ENCODE measurements around the gene NCOA6.
"Not testable (repeated sequence)": the region's sequence is repeated elsewhere in the genome, so short reads cannot be mapped to it uniquely, and the experiment has no call there.

NCOA6 gene

GRCh38 chr20:34807944-34808465 lies 17.4 kb downstream of the NCOA6 start:
- not testable (repeated sequence) for H3K27ac Mint-ChIP-seq; ATAC-seq; H3K4me3 Mint-ChIP-seq; H3K9me3 Mint-ChIP-seq; DNase-seq (ENCODE audit: low spot score in 2 of 2)
- Mint-ChIP-seq H3K4me1 (peaks cover 22% of the 10 kb centered on the region), H3K36me3 (peaks cover 21% of the 10 kb centered on the region)

- peak overlapping the region; percentile 67 for H3K27ac Mint-ChIP-seq
Observed at GRCh38 chr20:34806255-34806654, 19.2 kb downstream of the NCOA6 start.

DNA sequence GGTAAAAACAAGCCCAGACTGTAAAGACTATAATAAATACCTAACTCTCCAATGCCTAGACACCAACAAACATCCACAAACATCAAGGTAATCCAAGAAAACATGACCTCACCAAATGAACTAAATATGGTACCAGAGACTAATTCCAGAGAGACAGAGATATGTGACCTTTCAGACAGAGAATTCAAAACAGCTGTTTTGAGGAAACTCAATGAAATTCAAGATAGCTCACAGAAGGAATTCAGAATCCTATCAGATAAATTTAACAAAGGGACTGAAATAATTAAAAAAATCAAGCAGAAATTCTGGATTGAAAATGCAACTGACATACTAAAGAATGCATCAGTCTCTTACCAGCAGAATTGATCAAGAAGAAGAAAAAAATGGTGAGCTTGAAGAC lies 26.6 kb downstream of the NCOA6 start:
- ATAC-seq: no peak
- no peak for DNase-seq (ENCODE audit: low spot score in 2 of 2)
- Mint-ChIP-seq H3K27ac (peak overlapping the region; percentile 15), H3K9me3 (no peaks in the 10 kb centered on the region), H3K4me3 (no peak overlapping the region), H3K36me3 (peaks cover 20% of the 10 kb centered on the region), H3K4me1 (peaks cover 60% of the 10 kb centered on the region)

More at GRCh38 chr20:34806255-34806654, 19.2 kb downstream of the NCOA6 start:
- DNase-seq (ENCODE audit: low spot score in 2 of 2) (no peak), ATAC-seq (no peak)
- Mint-ChIP-seq H3K9me3 (no peaks in the 10 kb centered on the region), H3K4me3 (no peak overlapping the region), H3K4me1 (peaks cover 32% of the 10 kb centered on the region), H3K36me3 (peaks cover 32% of the 10 kb centered on the region)

DNA sequence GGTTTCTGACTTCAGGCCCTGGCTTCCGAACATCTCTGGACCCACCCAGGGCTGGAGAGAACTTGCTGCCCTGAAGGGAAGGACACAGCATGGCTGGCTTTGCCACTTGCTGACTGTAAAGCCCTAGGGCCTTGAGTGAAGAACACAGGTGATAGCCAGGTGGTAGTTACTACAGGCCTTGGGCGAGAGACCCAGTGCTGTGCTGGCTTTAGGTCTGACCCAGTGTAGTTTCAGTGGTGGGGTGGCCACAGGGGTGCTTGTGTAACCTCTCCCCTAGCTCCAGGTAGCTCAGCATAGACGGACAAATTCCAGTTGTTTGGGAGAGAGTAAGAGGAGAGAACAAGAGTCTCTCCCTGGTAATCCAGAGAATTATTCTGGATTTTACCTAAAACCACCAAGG lies 27.1 kb downstream of the NCOA6 start:
- DNase-seq (ENCODE audit: low spot score in 2 of 2) (no peak), ATAC-seq (no peak)
- H3K4me3 Mint-ChIP-seq: no peak overlapping the region
- H3K36me3 Mint-ChIP-seq: peaks cover 14% of the 10 kb centered on the region
- peak overlapping the region; percentile 15 for H3K27ac Mint-ChIP-seq
- peaks cover 60% of the 10 kb centered on the region for H3K4me1 Mint-ChIP-seq
- no peaks in the 10 kb centered on the region for H3K9me3 Mint-ChIP-seq

- Mint-ChIP-seq H3K27ac (no peak overlapping the region), H3K4me3 (no peak overlapping the region), H3K36me3 (peaks cover 15% of the 10 kb centered on the region), H3K4me1 (peaks cover 60% of the 10 kb centered on the region), H3K9me3 (no peaks in the 10 kb centered on the region)
- ATAC-seq: no peak
- DNase-seq (ENCODE audit: low spot score in 2 of 2): no peak
Observed at GRCh38 chr20:34797012-34797995, 28.1 kb downstream of the NCOA6 start.

DNA sequence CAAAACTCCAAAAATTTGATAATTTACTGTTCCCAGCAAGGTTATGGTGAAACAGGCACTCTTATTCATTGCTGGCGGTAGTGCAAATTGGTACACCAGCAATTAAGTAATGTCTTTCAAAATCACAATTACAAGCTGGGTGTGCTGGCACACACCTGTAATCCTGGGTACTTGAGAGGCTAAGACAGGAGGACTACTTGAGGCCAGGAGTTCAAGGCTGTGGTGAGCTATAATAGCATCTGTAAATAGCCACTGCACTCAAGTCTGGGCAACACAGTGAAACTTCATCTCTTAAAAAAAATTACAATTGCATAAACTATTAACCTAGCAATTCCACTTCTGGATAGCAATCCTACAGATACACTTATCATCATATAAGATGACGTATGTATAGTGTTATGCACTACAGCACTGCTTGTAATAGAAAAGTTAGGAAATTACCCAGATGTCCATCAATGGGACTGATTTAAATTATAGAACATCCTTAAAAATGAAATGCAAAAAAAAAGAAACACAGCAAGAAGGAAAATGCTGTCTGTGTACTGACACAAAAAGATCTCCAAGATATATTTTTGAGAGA lies 31.4 kb downstream of the NCOA6 start:
- Mint-ChIP-seq H3K4me1 (peaks cover 35% of the 10 kb centered on the region), H3K9me3 (no peaks in the 10 kb centered on the region), H3K36me3 (peaks cover 33% of the 10 kb centered on the region), H3K4me3 (no peak overlapping the region), H3K27ac (no peak overlapping the region)
- DNase-seq (ENCODE audit: low spot score in 2 of 2) (no peak), ATAC-seq (no peak)

GRCh38 chr20:34792687-34793363 lies 32.6 kb downstream of the NCOA6 start:
- Mint-ChIP-seq H3K27ac (no peak overlapping the region), H3K9me3 (no peaks in the 10 kb centered on the region), H3K4me1 (peaks cover 23% of the 10 kb centered on the region), H3K4me3 (no peak overlapping the region), H3K36me3 (peaks cover 42% of the 10 kb centered on the region)
- ATAC-seq (no peak), DNase-seq (ENCODE audit: low spot score in 2 of 2) (no peak)

- peaks cover 17% of the 10 kb centered on the region for H3K4me1 Mint-ChIP-seq
Observed at GRCh38 chr20:34791289-34792020, 34.0 kb downstream of the NCOA6 start.

GRCh38 chr20:34781220-34781619 lies 44.2 kb downstream of the NCOA6 start:
- ATAC-seq (no peak), DNase-seq (ENCODE audit: low spot score in 2 of 2) (no peak)
- peaks cover 55% of the 10 kb centered on the region for H3K36me3 Mint-ChIP-seq
- H3K4me1 Mint-ChIP-seq: peaks cover 2% of the 10 kb centered on the region
- H3K9me3 Mint-ChIP-seq: no peaks in the 10 kb centered on the region
- H3K4me3 Mint-ChIP-seq: no peak overlapping the region
- H3K27ac Mint-ChIP-seq: no peak overlapping the region

More at GRCh38 chr20:34791289-34792020, 34.0 kb downstream of the NCOA6 start:
- Mint-ChIP-seq H3K4me3 (no peak overlapping the region), H3K27ac (no peak overlapping the region), H3K9me3 (no peaks in the 10 kb centered on the region), H3K36me3 (peaks cover 56% of the 10 kb centered on the region)
- ATAC-seq (no peak), DNase-seq (ENCODE audit: low spot score in 2 of 2) (no peak)

GRCh38 chr20:34780291-34780690 lies 45.2 kb downstream of the NCOA6 start:
- DNase-seq (ENCODE audit: low spot score in 2 of 2); H3K4me1 Mint-ChIP-seq; H3K27ac Mint-ChIP-seq; H3K4me3 Mint-ChIP-seq; H3K9me3 Mint-ChIP-seq; ATAC-seq: not testable (repeated sequence)
- H3K36me3 Mint-ChIP-seq: peaks cover 62% of the 10 kb centered on the region

GRCh38 chr20:34776177-34776576 lies 49.3 kb downstream of the NCOA6 start:
- H3K4me3 Mint-ChIP-seq: no peak overlapping the region
- H3K27ac Mint-ChIP-seq: peak overlapping the region; percentile 17
- H3K4me1 Mint-ChIP-seq: no peaks in the 10 kb centered on the region
- H3K9me3 Mint-ChIP-seq: no peaks in the 10 kb centered on the region
- no peak for ATAC-seq
- peaks cover 69% of the 10 kb centered on the region for H3K36me3 Mint-ChIP-seq
- no peak for DNase-seq (ENCODE audit: low spot score in 2 of 2)

DNA sequence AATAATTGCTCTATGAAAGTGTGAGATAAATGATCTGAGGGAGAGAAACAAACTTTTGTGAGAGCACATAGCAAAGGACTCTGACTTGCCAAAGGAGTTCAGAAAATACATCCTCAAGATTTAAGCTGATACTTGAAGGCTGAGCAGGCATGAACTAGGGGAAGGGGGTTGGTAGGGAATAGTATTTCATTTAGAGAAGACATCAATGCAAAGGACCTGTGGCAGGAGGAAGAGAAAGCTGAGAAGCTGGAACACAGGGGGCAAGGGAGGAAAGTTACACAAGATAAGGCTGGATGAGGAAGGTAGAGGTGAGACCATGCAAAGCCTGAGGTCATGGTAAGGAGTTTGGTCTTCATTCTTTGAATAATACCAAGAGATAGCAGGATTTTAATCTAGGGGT lies 50.6 kb downstream of the NCOA6 start:
- peak overlapping the region; percentile 35 for H3K27ac Mint-ChIP-seq
- no peak for ATAC-seq
- no peaks in the 10 kb centered on the region for H3K4me1 Mint-ChIP-seq
- H3K4me3 Mint-ChIP-seq: no peak overlapping the region
- peaks cover 63% of the 10 kb centered on the region for H3K36me3 Mint-ChIP-seq
- DNase-seq (ENCODE audit: low spot score in 2 of 2): no peak
- no peaks in the 10 kb centered on the region for H3K9me3 Mint-ChIP-seq

DNA sequence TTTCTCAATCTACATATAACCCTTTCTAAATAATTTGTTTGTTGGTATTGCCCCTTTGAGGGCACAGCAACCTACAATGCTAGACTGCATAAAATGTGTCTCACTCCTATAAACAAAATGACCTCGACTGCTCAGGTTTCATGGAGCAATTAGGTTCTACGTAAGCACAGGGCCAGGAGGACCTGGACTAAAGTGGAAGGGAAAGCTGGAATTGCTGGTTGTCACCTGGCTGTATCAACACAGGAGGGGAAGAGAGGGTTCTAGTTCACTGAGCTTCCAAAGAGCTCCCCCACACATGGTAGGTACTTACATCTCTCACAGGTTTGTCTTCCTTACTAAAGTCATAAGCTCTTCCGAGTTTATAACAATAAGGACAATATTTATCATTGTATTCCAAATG lies 51.0 kb downstream of the NCOA6 start:
- H3K4me3 Mint-ChIP-seq: no peak overlapping the region
- H3K36me3 Mint-ChIP-seq: peaks cover 63% of the 10 kb centered on the region
- ATAC-seq (no peak), DNase-seq (ENCODE audit: low spot score in 2 of 2) (no peak)
- H3K9me3 Mint-ChIP-seq: no peaks in the 10 kb centered on the region
- H3K4me1 Mint-ChIP-seq: no peaks in the 10 kb centered on the region
- peak overlapping the region; percentile 35 for H3K27ac Mint-ChIP-seq

DNA sequence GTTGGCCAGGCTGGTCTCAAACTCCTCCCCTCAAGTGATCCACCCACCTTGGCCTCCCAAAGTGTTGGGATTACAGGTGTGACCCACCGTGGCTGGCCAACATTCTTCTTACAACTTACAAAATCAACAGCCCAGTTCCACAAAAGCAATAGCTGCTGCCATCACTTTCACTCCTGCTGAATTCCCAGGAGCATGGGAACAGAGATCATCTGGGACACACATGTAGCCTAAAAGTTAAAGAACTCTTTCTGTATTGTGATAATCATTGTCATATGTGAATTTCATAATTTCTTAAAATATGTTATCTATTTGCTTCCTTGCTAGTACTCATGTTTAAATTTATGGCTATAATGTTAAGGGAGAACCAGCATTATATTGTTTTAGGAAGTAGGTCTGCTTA lies 51.7 kb downstream of the NCOA6 start:
- Mint-ChIP-seq H3K36me3 (peaks cover 67% of the 10 kb centered on the region), H3K4me3 (no peak overlapping the region), H3K9me3 (no peaks in the 10 kb centered on the region), H3K4me1 (no peaks in the 10 kb centered on the region), H3K27ac (peak overlapping the region; percentile 35)
- no peak for DNase-seq (ENCODE audit: low spot score in 2 of 2)
- no peak for ATAC-seq

GRCh38 chr20:34772437-34772836 lies 53.0 kb downstream of the NCOA6 start:
- Mint-ChIP-seq H3K9me3 (no peaks in the 10 kb centered on the region), H3K4me1 (no peaks in the 10 kb centered on the region), H3K36me3 (peaks cover 70% of the 10 kb centered on the region), H3K27ac (no peak overlapping the region), H3K4me3 (no peak overlapping the region)
- ATAC-seq: no peak
- DNase-seq (ENCODE audit: low spot score in 2 of 2): no peak

Data from stimulated activated effector memory CD8-positive, alpha-beta T cell treated with anti-CD3 and anti-CD28 coated beads, Interleukin-12 subunit alpha, Interleukin-12 subunit beta, amount 100 ng/mL, for 72 hours (primary cell).